Skin of body (tissue), 2 donors: ENCODE data around the gene LY86. TPM values are rescaled to one million over a fixed set of nuclear protein-coding genes. Genes with fewer than 3 reads are reported as not detected.

Experiments
- DNase-seq: peaks from one replicate; lab custom pipeline; 2025; lab: John Stamatoyannopoulos, UW
- total RNA-seq: library from RNA; depleted of rRNA; stranded (reverse); fragments of >200 nt; gene quantifications from one replicate; pipeline ENCODE4 v1.2.3, GENCODE V29; 2014

The LY86 gene
- total RNA-seq, 1 donor from 2014 or later = 3.7 TPM

GRCh38 chr6:6622501-6622900, 34.0 kb downstream of the LY86 start:
- DNase-seq = peak; percentile 93

DNA sequence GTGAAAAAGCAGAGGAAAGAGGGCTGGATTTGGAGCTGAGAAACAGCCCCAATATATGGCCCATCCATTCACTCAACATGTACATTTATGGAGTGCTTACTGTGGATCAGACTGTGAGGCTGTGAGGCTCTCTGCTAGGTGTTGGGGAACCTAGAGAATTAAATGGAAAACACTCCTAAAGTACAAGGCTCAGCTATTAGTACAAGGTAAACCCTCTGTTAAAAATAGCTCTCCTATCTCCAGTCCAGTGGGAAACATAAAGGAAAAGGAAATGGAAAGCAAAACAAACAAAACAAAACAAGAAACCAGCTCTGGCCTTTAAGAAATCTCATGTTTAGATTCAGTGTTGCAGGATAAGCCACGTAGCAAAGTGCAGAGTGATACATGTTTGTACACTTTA, 35.0 kb downstream of the LY86 start:
- no peak for DNase-seq

DNA sequence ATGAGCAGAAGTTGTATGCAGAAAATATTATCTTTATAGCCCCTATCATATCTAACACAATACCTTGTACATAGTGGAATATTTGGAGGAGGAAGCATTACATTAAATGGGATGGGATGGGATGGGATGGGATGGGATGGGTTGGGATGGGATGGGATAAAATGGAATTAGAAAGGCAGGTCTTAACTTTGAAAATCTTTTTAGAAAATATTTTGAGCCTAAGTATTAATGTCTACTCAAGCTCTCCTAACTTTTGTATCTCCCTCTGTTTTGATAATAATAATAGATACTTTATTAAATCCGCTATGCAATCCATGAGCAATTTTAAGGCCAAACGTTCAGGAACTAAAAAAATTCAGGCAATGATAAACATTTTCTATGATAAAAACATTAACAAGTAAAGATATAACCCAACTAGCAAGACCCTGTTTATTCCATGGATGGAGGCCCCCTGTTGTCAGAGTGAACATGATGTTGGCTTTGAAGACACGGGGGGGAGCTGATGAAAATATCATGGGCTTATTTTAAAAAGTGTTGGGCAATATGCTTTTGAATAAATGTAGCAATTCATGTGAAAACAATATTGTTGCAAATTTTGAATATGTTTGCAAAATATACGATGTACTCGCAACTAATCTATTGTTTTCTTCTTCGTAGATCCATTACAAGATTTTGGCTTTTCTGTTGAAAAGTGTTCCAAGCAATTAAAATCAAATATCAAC, 35.9 kb downstream of the LY86 start:
- DNase-seq = no peak

GRCh38 chr6:6626187-6626586, 37.7 kb downstream of the LY86 start:
- no peak for DNase-seq

DNA sequence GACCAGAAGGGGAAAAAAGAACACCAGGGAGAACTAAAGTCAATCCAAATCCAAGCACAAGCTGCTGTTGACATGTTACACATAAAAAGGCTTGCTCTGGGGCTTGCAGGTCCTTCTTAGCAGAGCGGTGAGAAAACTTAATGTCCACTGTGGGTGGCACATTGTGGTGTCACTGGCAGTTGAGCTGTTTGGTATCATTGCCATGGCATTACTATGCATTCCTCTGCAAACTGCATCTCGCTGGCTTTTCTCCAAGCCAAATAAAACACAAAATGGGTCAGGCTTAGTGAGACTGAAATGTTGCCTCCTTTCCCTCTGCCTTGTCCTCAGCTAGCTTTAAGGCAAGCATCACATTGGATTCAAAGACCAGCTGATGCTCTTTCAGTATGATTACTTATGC, 40.9 kb downstream of the LY86 start:
- DNase-seq = no peak

GRCh38 chr6:6631053-6631452, 42.5 kb downstream of the LY86 start:
- no peak for DNase-seq

GRCh38 chr6:6631534-6632276, 43.2 kb downstream of the LY86 start:
- DNase-seq = peak; percentile 51

DNA sequence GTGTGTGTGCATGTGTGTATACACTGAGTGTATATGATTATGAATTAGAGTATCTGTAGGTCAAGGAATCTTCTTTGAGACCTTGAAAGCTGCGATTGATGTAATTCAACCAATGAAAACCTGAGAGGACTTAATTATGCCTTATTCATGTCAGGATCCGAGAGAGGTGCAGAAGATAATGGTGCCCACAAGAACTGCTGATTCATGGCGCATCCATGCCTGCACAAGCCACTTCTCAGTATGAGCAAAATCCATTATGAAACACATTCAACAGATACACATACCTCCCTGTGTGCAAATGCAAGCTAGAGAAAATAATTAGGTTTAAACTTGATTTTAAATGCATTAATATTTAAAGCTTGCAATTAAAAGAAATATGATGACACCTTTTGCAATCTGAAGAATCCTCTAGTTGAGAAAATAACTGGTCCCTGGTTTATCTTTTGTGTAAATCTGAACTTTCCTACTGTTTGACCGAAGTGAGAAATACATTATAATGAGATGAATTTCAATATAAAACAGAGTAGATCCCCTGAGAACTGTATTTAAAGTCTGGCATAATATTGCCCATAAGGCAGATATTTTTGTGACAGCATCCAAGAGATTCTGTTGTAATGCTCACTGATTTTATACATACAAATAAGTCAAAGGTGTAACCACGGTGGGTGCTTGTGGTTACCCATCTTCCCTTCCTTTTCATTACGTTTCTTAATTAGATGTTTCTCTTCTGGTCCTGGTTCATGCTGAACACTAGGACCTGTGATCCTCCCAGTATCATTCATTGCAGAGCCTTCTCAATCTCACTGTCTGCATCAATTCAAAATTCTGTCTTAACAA, 45.6 kb downstream of the LY86 start:
- no peak for DNase-seq

DNA sequence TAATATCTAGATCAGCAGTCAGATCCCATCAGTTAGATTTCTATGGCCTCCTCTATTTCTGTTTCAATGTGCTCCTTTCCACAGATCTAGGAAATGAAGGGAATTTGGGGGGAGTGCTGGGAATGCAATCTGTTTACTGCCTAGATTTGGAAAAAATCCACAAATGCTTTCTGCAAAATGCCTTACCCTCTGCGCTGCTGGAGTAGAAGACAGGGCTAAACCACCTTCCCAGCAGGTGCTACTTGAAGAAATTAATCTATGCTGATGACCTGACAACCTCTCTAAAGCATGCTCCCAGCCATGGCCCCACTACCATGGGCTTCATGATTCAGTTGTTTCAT, 46.2 kb downstream of the LY86 start:
- DNase-seq = no peak

- DNase-seq = no peak
Measured at GRCh38 chr6:6635291-6635690, 46.8 kb downstream of the LY86 start.

DNA sequence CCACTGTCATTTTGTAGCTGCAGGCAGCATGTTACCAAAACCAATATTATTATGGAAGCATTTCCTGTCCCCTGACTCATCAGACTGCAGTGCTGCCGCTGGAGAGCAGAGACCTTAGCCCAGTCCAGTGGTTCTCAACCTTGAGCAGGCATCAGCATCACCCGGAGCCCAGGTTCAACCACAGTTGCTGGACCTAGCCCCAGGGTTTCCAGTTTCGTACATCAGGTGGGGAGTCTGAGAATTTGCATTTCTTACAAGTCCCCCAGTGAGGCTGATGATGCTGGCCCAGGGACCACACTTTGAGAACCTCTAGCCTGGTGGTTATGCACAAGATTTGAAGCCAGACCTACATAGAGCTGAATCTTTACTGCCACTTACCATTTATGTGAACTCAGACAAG, 47.3 kb downstream of the LY86 start:
- DNase-seq = no peak

GRCh38 chr6:6639572-6639971, 51.1 kb downstream of the LY86 start:
- no peak for DNase-seq

- DNase-seq = peak; percentile 50
Measured at GRCh38 chr6:6640926-6641325, 52.4 kb downstream of the LY86 start.

DNA sequence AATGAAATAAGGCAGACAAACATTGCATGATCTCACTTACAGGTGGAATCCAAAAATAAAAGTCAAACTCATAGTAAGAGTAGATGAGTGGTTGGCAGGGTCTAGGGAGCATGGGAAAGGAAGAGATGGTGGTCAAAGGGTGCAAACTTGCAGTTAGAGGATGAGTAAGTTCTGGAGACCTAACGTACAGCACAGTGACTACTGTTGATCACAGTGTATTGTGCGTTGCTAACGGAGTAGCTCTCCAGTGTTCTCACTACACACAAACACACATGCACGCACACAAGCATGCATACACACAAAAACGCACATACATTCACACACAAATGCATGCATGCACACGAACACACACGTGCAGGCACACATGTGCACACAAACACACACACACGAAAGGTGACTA, 54.9 kb downstream of the LY86 start:
- no peak for DNase-seq

GRCh38 chr6:6645261-6645917, 56.9 kb downstream of the LY86 start:
- no peak for DNase-seq

- no peak for DNase-seq
Measured at GRCh38 chr6:6646384-6646783, 57.9 kb downstream of the LY86 start.

DNA sequence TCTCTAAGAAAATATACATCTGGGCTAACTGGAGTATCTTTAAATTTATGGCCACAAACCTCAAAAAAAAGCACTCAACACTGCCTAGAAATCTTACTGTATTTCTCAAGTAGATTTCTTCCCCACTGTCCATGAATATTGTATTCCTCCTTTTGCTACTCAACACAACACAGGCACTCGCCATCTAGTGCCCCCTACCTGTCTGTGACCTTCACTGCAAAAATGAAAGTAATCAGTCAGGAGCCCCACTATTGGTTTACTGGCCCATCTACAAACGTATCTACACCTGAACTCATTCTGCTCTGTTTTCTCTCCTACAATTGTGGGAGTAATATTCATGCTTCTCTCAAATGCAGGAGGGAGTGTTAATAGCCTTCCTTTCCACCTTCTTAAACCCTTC, 58.3 kb downstream of the LY86 start:
- no peak for DNase-seq

DNA sequence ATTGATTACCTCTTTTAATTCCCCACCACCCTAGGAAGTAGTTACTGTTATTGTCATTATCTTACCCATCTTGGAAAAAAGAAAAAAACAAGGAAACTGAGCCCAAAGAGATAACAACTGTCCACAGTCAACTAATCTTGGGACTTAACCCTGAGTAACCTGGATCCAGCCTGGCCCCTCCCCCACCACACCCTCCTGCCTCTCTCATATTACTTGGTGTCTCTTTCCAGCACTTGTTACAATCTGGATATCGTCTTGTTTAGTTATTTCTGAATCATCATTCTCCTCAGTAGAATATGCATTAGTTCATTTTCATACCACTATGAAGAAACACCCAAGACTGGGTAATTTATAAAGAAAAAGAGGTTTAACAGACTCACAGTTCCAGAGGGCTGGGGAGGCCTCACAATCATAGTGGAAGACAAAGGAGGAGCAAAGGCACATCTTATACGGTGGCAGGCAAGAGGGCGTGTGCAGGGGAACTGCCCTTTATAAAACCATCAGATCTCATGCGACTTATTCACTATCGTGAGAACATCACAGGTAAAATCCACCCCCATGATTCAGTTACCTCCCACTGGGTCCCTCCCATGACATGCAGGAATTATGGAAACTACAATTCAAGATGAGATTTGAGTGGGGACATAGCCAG, 60.3 kb downstream of the LY86 start:
- DNase-seq = no peak

DNA sequence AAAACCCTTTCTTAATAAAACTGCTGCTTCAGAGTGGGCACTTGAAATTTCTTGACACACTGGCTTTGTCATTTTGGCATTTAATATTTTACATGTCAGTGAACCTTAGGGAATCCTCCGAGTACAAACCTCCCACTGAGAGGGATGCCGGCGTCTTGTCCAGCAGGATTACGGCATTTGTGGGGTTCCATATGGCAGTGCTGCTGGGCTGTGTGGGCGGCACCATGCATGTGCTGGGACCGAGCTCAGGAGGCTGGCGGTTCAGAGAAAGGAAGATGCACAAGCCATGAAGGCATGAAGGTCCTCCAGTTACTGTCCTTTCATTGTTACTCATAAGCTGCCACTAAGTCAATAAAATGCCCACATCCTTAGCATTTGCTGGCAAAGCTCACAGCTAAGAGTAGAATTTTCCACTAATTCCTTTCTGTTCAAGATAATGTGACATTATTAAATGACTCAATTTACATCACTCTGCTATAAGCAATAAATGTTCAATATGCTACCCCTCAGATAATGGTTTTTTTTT, 61.4 kb downstream of the LY86 start:
- no peak for DNase-seq

- no peak for DNase-seq
Measured at GRCh38 chr6:6650839-6651238, 62.3 kb downstream of the LY86 start.

DNA sequence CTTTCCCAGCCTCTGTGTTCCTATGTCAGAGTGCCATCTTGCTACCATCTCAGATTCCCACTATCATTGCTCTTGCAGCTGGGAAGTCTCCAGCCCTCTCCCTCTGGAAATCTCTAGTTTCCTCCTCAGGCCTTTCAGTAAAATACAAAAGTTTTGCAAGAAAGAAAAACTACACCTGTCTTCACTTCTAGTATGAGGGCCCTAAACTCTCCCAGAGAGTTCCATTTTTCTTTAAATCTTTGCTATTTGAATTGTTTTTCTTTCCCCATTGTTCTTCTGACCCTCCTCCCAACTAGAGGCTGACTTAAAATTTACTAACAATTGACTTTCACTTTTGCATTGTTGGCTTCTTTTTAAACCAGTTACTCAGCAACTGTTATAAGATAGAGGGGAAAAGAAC, 62.8 kb downstream of the LY86 start:
- no peak for DNase-seq
